NCI-H69 (cell line): Measurements from ENCODE around the gene DCDC2B.
"Not testable (repeated sequence)": the region's sequence is repeated elsewhere in the genome, so short reads cannot be mapped to it uniquely, and the experiment has no call there.

Experiments
- DNase-seq: peaks from one replicate; lab custom pipeline; 2025; lab: John Stamatoyannopoulos, UW

The DCDC2B gene

GRCh38 chr1:32208891-32209328 is at the start of gene DCDC2B:
DCDC2B (plus strand) TSS chr1:32209089; CDS start chr1:32209094, 5 bp downstream.
- DNase-seq, result peak; percentile 90

GRCh38 chr1:32159189-32159588 is 49.7 kb upstream of the DCDC2B start:
- DNase-seq, result no peak

- DNase-seq, result no peak
Measured at GRCh38 chr1:32163405-32163804, 45.5 kb upstream of the DCDC2B start.

- DNase-seq, result not testable (repeated sequence)
Measured at GRCh38 chr1:32165633-32166032, 43.3 kb upstream of the DCDC2B start.

- DNase-seq, result no peak
Measured at GRCh38 chr1:32170991-32171390, 37.9 kb upstream of the DCDC2B start.

GRCh38 chr1:32172621-32173245 is 36.2 kb upstream of the DCDC2B start:
- no peak for DNase-seq

- no peak for DNase-seq
Measured at GRCh38 chr1:32178380-32179192, 30.3 kb upstream of the DCDC2B start.

GRCh38 chr1:32179193-32179442 is 29.8 kb upstream of the DCDC2B start:
- peak; percentile 64 for DNase-seq

GRCh38 chr1:32179443-32180185 is 29.3 kb upstream of the DCDC2B start, which contains the start of gene TXLNA:
TXLNA (plus strand) TSS chr1:32179675; CDS start chr1:32180346, 671 bp downstream.
- DNase-seq, result peak; percentile 92

- peak; percentile 37 for DNase-seq
Measured at GRCh38 chr1:32180186-32181060, 28.5 kb upstream of the DCDC2B start.

GRCh38 chr1:32181065-32181464 is 27.8 kb upstream of the DCDC2B start:
- DNase-seq, result no peak

GRCh38 chr1:32181563-32181962 is 27.3 kb upstream of the DCDC2B start:
- DNase-seq, result no peak

GRCh38 chr1:32182060-32182459 is 26.8 kb upstream of the DCDC2B start:
- DNase-seq, result no peak

- DNase-seq, result no peak
Measured at GRCh38 chr1:32184650-32185049, 24.2 kb upstream of the DCDC2B start.

GRCh38 chr1:32186077-32186476 is 22.8 kb upstream of the DCDC2B start:
- DNase-seq, result no peak

GRCh38 chr1:32186491-32186890 is 22.4 kb upstream of the DCDC2B start:
- no peak for DNase-seq

GRCh38 chr1:32187850-32188249 is 21.0 kb upstream of the DCDC2B start:
- no peak for DNase-seq

GRCh38 chr1:32192220-32192948 is 16.5 kb upstream of the DCDC2B start:
- no peak for DNase-seq

- DNase-seq, result no peak
Measured at GRCh38 chr1:32194984-32195383, 13.9 kb upstream of the DCDC2B start.

GRCh38 chr1:32195531-32195930 is 13.4 kb upstream of the DCDC2B start:
- no peak for DNase-seq
